GM12801 (cell line): ENCODE results near the gene COL25A1.

Experiments
- TF ChIP-seq, protein P1 (sequence below): IDR thresholded peaks from one replicate; pipeline ENCODE4 v1.5.1; 2011; ENCODE audit warnings: control low read depth; ENCODE audit not compliant: insufficient read length; ENCODE audit errors: extremely low read depth

The COL25A1 gene

DNA sequence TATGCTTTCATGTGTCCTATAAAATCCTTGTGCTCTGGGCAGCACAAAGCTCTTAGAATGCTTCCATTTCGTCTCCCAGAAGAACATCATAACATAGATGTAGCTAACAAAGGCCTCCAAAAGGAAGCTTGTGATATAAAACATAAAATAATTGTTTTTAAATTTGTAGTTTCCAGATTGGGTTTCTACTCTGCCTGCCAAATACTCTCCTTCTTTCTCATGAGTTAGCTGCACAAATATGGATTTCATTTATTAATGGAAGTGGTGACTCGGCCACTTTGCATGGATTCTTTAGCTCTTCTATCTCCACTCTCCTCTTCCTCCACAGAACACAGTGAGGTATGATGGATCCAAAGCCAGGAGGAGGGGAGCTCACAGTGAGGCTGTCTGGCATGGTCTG is 265.4 kb downstream of the COL25A1 start:
- TF ChIP-seq, protein P1, sequence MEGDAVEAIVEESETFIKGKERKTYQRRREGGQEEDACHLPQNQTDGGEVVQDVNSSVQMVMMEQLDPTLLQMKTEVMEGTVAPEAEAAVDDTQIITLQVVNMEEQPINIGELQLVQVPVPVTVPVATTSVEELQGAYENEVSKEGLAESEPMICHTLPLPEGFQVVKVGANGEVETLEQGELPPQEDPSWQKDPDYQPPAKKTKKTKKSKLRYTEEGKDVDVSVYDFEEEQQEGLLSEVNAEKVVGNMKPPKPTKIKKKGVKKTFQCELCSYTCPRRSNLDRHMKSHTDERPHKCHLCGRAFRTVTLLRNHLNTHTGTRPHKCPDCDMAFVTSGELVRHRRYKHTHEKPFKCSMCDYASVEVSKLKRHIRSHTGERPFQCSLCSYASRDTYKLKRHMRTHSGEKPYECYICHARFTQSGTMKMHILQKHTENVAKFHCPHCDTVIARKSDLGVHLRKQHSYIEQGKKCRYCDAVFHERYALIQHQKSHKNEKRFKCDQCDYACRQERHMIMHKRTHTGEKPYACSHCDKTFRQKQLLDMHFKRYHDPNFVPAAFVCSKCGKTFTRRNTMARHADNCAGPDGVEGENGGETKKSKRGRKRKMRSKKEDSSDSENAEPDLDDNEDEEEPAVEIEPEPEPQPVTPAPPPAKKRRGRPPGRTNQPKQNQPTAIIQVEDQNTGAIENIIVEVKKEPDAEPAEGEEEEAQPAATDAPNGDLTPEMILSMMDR: no peak

DNA sequence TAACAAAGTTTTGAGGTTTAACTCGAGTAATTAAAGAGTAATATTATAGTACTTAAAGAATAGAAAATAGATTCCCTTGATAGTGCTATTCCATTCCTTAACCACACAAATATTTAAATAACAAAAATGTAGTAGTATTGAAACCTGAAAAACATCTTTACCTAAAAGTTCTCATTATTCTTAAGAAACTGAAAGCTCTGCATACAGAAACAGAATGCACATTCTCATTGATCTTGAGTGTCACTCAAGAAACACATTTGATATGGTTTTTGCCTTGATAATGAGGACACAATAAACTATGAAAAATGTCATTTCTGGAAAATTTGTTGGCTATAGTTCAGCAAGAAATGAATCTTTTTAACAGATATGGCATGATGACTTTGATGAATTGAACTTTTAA is 268.5 kb downstream of the COL25A1 start:
- TF ChIP-seq, protein P1: no peak

DNA sequence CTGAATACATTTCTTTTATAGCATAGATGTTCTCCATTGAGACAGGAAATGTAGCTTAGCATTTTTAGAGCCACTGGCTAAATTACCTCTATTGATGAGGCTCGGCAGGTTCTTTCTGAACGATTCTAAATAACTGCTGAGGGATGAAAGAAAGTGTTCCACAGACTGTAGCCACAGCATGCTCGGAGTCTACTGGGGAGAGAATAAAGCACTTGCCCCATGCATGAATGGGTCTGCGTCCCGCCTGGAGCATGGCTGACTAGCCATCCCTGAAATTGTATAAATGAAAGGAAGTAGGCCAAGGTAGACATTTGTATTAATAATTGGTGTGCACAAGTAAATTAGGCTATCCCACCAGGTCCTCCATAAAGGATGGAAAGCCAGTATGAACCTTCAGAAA is 269.8 kb downstream of the COL25A1 start:
- TF ChIP-seq, protein P1: no peak

DNA sequence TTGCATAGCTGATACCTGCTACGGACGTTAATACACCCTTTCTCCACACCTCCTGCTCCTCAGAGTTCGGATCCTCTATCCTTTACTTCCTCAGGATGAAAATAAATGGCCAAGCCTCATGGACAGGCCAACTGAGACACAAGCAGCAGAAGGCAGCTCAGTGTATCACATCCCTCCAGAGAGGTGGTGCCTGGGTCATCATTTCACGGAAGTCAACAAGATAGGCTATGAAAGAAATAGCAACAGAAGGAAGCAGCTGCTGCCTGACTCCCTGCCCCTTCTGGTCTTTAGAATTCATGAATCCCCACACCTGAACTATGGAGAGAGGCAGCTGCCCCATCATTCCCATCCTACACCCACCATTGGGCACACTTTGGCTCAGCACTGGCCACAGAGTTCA is 272.5 kb downstream of the COL25A1 start:
- TF ChIP-seq, protein P1: no peak

DNA sequence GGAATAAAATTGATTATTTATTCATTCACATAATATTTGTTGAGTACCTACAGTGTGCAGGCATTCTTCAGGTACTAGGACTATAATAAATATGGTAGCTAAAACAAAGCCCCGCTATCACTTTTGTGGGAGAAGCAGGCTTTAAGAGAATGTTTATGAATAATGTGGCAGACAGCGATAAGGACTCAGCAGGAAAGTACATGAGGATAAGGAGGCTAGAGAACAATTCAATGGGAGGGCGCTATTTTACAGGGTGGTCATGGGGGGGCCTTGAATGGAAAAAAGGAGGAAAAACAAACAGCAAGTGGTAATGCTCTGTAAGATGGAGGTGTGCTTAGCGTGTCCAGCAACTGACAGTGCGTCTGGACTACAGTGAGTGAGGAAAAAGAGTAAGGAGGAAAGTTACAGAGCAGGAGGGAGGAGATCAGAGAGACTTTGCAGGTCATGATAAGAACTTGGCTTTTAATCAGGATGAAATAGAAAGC is 275.4 kb downstream of the COL25A1 start:
- TF ChIP-seq, protein P1: no peak

DNA sequence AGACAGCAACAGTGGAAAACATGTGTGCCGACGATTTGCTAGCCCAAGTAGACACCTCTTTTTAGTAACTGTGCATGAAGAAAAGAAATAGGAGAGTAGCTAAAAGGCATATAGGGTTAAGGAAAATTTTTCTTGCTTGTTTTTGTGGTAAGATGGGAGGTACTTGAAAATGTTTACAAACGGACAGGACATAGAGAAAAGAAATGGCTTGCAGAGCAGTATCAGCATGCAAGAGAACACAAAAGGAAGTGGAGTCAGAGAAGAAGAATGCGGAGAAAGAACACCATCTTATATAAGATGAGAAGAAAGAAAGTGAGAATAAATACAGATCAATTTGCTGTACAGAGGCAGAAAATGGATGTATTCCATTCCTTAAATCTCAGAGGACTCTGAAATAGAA is 275.9 kb downstream of the COL25A1 start:
- TF ChIP-seq, protein P1: no peak

DNA sequence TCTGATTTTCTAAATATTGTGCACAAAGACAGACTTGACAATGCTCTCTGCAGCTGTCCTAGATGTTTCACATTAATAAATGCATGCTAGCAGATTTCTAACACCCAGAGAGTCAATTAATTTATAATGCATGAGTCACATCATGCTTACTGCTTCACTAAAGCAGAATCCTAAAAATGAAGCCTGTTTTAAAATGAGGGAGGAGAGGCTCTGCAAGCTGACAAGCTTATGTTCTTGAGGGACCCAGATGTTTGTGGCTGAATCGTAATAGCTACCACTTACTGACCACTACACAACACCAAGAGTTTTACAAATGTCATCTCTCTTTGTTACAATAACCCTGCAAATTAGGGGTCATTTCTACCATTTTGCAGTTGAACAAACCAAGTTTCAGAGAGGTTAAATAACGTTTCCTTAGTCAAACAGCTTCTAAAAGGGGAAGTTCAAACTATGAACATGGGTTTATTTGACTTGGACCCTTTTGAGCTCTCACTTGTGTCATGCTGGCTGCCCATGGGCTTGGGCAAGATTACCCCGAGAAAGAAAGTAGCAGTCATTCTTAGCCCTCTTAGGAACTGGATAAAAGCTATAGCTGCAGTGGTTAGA is 276.9 kb downstream of the COL25A1 start:
- TF ChIP-seq, protein P1: no peak
